ENCODE data around the gene RAB10. TPM values are rescaled to one million over a fixed set of nuclear protein-coding genes. Genes with fewer than 3 reads are reported as not detected.

The RAB10 gene
- total and polyA plus RNA-seq, 2 of the 4 experiments (the other 2 are of a cell fraction): 30.1 to 77.1 TPM

DNA sequence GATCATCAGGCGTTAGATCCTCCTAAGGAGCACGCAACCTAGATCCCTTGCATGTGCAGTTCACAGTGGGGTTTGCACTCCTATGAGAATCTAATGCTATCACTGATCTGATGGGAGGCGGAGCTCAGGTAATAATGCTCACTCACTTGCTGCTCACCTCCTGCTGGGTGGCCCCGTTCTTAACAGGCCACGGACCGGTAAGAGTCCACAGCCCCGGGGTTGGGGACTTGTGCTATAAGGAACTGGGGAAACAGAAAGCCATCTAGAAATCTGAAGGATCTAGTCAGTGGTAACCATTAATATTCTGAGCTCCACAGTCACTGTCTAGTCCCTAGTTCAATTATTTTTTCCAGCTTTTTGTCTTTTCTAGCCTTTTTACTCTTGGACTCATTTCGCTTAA lies 94.3 kb downstream of the RAB10 start:
- ATAC-seq (ENCODE audit: low read depth) (no peak), DNase-seq (no peak)
- Histone ChIP-seq H3K23ac (ENCODE audit: low read depth, low read length) (no peak overlapping the region), H4K91ac (ENCODE audit: insufficient read depth, low read depth, low read length) (no peak overlapping the region), H3K9ac (ENCODE audit: low read depth, low read length) (no peak overlapping the region), H4K8ac (ENCODE audit: low read depth in 2 of 2, low read length in 2 of 2) (no peak overlapping the region), H3K36me3 (ENCODE audit: control insufficient read depth, insufficient read depth, low read length) (peaks cover 5% of the 10 kb centered on the region), H3K4ac (ENCODE audit: low read depth, low read length) (no peak overlapping the region), H3K9me3 (ENCODE audit: control insufficient read depth, insufficient read depth, low read length) (no peaks in the 10 kb centered on the region), H3K27me3 (ENCODE audit: control insufficient read depth, insufficient read depth, low read length) (no peaks in the 10 kb centered on the region), H3K4me1 (ENCODE audit: control insufficient read depth, insufficient read depth, low read length) (no peaks in the 10 kb centered on the region), H4K5ac (ENCODE audit: low read depth, low read length) (no peak overlapping the region), H2BK5ac (ENCODE audit: low read depth, low read length, poor library complexity, severe bottlenecking) (no peak overlapping the region), H3K27ac (ENCODE audit: insufficient read depth, low read length) (no peak overlapping the region), H3K14ac (replicated peaks; ENCODE audit: low read depth, low read length) (no peak overlapping the region), H4K20me1 (ENCODE audit: insufficient read depth, low read length) (peaks cover 25% of the 10 kb centered on the region), H2BK15ac (ENCODE audit: low read depth, low read length) (no peak overlapping the region), H3K9me1 (ENCODE audit: insufficient read depth, low read length) (peaks cover 4% of the 10 kb centered on the region), H3K18ac (ENCODE audit: low read depth, low read length) (no peak overlapping the region), H2AK5ac (ENCODE audit: low read depth, low read length) (no peak overlapping the region), H3K79me1 (ENCODE audit: low read depth in 1 of 2, low read length in 2 of 2) (peaks cover 36 to 43% of the 10 kb centered on the region in 2 experiments), H2BK20ac (ENCODE audit: low read depth, low read length) (no peak overlapping the region), H3K4me3 (ENCODE audit: insufficient read depth, low read depth, low read length) (no peak overlapping the region), H3K56ac (ENCODE audit: extremely low read depth, insufficient read depth, low read length) (no peak overlapping the region), H3K4me2 (ENCODE audit: low read depth, low read length) (no peak overlapping the region), H2AFZ (replicated peaks; ENCODE audit: low read length, poor library complexity) (no peak overlapping the region), H2BK120ac (ENCODE audit: low read depth, low read length) (no peak overlapping the region), H2AK9ac (replicated peaks; ENCODE audit: low read depth, low read length, poor library complexity) (no peak overlapping the region)
- ChIA-PET POLR2A (ENCODE audit: unreplicated experiment) (no interaction called here), CTCF (no interaction called here)
- in situ Hi-C loops (cut with MboI; ENCODE audit: low sequenced_read_pairs) (no loop called here), intact Hi-C loops (cut with micrococcal nuclease) (loop anchor here (5.0 kb wide), 1 partner anchor 41 kb away; no protein-coding TSS in a partner anchor), dilution Hi-C loops (cut with HindIII; ENCODE audit: low sequenced_read_pairs, unreplicated experiment) (no loop called here)
- 100% methylated on average over 2 of the region's 8 CpGs; no CpG with 5 or more reads in 1 of the 2 experiments for WGBS, 2 experiments (ENCODE audit: extremely low coverage in 2 of 2, insufficient read length in 1 of 2)
- TF ChIP-seq CHD1 (IDR thresholded peaks at IDR 0.05; ENCODE audit: low read depth, low read length) (no peak), MAFK (IDR thresholded peaks at IDR 0.05; ENCODE audit: low read depth, low read length) (no peak)
- no TSS peak for BruUV-seq (replicated peaks)
